Smooth muscle cell (in vitro differentiated cells): ENCODE measurements around the gene ID3. TPM values are rescaled to one million over a fixed set of nuclear protein-coding genes. Genes with fewer than 3 reads are reported as not detected.

Source experiments
- DNase-seq: peaks from one replicate; lab custom pipeline; 2025; ENCODE audit not compliant: unreplicated experiment; lab: John Stamatoyannopoulos, UW
- H2AFZ ChIP-seq: fragments of 200-600 bp; sonication (generic); 2 replicates; pipeline ENCODE4 v1.6.0; 2016; ENCODE audit warnings: antibody characterized with exemption, low read depth, mild to moderate bottlenecking
- H3F3A ChIP-seq: fragments of 200-600 bp; sonication (generic); 2 replicates; pipeline ENCODE4 v1.6.0; 2017; ENCODE audit warnings: antibody characterized with exemption, low read depth
- H3K27ac ChIP-seq: fragments of 200-600 bp; sonication (generic); 2 replicates; pipeline ENCODE4 v1.5.1; 2016; ENCODE audit warnings: low read depth, mild to moderate bottlenecking
- H3K27me3 ChIP-seq: fragments of 200-600 bp; sonication (generic); 2 replicates; pipeline ENCODE4 v1.6.1; 2016; ENCODE audit warnings: low read depth, mild to moderate bottlenecking
- H3K36me3 ChIP-seq: fragments of 200-600 bp; sonication (generic); 2 replicates; pipeline ENCODE4 v1.5.1; 2016; ENCODE audit warnings: low read depth
- H3K4me1 ChIP-seq: fragments of 200-600 bp; sonication (generic); 2 replicates; pipeline ENCODE4 v1.5.1; 2016; ENCODE audit warnings: low read depth
- H3K4me2 ChIP-seq: fragments of 200-600 bp; sonication (generic); 2 replicates; pipeline ENCODE4 v1.6.0; 2016; ENCODE audit warnings: mild to moderate bottlenecking
- H3K4me3 ChIP-seq: fragments of 200-600 bp; sonication (generic); 2 replicates; pipeline ENCODE4 v1.5.1; 2016; ENCODE audit warnings: mild to moderate bottlenecking
- H3K79me2 ChIP-seq: fragments of 200-600 bp; sonication (generic); 2 replicates; pipeline ENCODE4 v1.6.0; 2016; ENCODE audit warnings: low read depth, mild to moderate bottlenecking
- H3K9ac ChIP-seq: fragments of 200-600 bp; sonication (generic); 2 replicates; pipeline ENCODE4 v1.6.0; 2016; ENCODE audit warnings: low read depth
- H3K9me3 ChIP-seq: fragments of 200-600 bp; sonication (generic); replicated peaks from 2 replicates; pipeline ENCODE4 v1.5.1; 2016; ENCODE audit warnings: low read depth
- H4K20me1 ChIP-seq: fragments of 200-600 bp; sonication (generic); 2 replicates; pipeline ENCODE4 v1.6.0; 2016; ENCODE audit warnings: low read depth
- CTCF ChIP-seq: fragments of 200-600 bp; sonication (generic); IDR thresholded peaks from 2 replicates; pipeline ENCODE4 v1.5.1; 2017; ENCODE audit warnings: borderline replicate concordance, mild to moderate bottlenecking, antibody characterized with exemption; ENCODE audit not compliant: insufficient read depth, poor library complexity, severe bottlenecking
- WGBS: methylation state at CpG from one replicate; pipeline ENCODE4 v1.1.7; 2016; ENCODE audit warnings: low lambda C conversion rate; 5-methylcytosine and 5-hydroxymethylcytosine counted together
- polyA plus RNA-seq: library from polyadenylated mRNA; unstranded; fragments of >200 nt; fragmentation: Nextera tagmentation; extraction: Ambion mirVana; gene quantifications from 2 replicates; pipeline ENCODE4 v1.2.1, GENCODE V29; 2016
- total RNA-seq: library from RNA; depleted of rRNA; stranded (reverse); fragments of >200 nt; gene quantifications from 2 replicates; pipeline ENCODE4 v1.2.3, GENCODE V29; 2014

The ID3 gene
- total and polyA plus RNA-seq, 2 experiments from 2014 or later: 752 to 929 TPM

GRCh38 chr1:23570001-23570691, 10.8 kb upstream of the ID3 start:
- H3K9ac ChIP-seq: no peak overlapping the region
- WGBS: over 99% methylated on average over 4 of the region's 4 CpGs
- H3K27ac ChIP-seq: no peak overlapping the region
- DNase-seq: no peak
- H3K4me1 ChIP-seq: peaks cover 19% of the 10 kb centered on the region
- H3K79me2 ChIP-seq: no peaks in the 10 kb centered on the region
- H3F3A ChIP-seq: peaks cover 17% of the 10 kb centered on the region
- no peaks in the 10 kb centered on the region for H3K27me3 ChIP-seq
- no peak overlapping the region for H3K4me2 ChIP-seq
- no peak for TF ChIP-seq CTCF
- no peaks in the 10 kb centered on the region for H4K20me1 ChIP-seq
- no peaks in the 10 kb centered on the region for H3K36me3 ChIP-seq
- H2AFZ ChIP-seq: no peak overlapping the region
- no peaks in the 10 kb centered on the region for H3K9me3 ChIP-seq
- no peak overlapping the region for H3K4me3 ChIP-seq

GRCh38 chr1:23568608-23569383, 9.5 kb upstream of the ID3 start:
- Histone ChIP-seq H2AFZ (peak overlapping the region; percentile 82), H3K4me2 (peak overlapping the region; percentile 84), H3K27me3 (no peaks in the 10 kb centered on the region), H3K27ac (peak overlapping the region; percentile 71), H3K4me3 (peak overlapping the region; percentile 69), H3K9ac (peak overlapping the region; percentile 51), H3K36me3 (no peaks in the 10 kb centered on the region), H3K9me3 (no peaks in the 10 kb centered on the region), H4K20me1 (no peaks in the 10 kb centered on the region), H3K79me2 (no peaks in the 10 kb centered on the region), H3F3A (peaks cover 25% of the 10 kb centered on the region), H3K4me1 (peaks cover 33% of the 10 kb centered on the region)
- 27% methylated on average over 16 of the region's 16 CpGs for WGBS
- no peak for DNase-seq
- TF ChIP-seq CTCF: no peak

GRCh38 chr1:23567996-23568607, 8.8 kb upstream of the ID3 start:
- no peak for TF ChIP-seq CTCF
- no peaks in the 10 kb centered on the region for H3K36me3 ChIP-seq
- peaks cover 32% of the 10 kb centered on the region for H3F3A ChIP-seq
- WGBS: under 1% methylated on average over 17 of the region's 66 CpGs
- H2AFZ ChIP-seq: peak overlapping the region; percentile 82
- H4K20me1 ChIP-seq: no peaks in the 10 kb centered on the region
- peak overlapping the region; percentile 51 for H3K9ac ChIP-seq
- peaks cover 40% of the 10 kb centered on the region for H3K4me1 ChIP-seq
- H3K27me3 ChIP-seq: no peaks in the 10 kb centered on the region
- H3K9me3 ChIP-seq: no peaks in the 10 kb centered on the region
- H3K4me3 ChIP-seq: peak overlapping the region; percentile 69
- H3K79me2 ChIP-seq: no peaks in the 10 kb centered on the region
- no peak for DNase-seq
- peak overlapping the region; percentile 84 for H3K4me2 ChIP-seq
- H3K27ac ChIP-seq: peak overlapping the region; percentile 71
